Measurements from ENCODE around the gene SDF2L1. TPM values are rescaled to one million over a fixed set of nuclear protein-coding genes. Genes with fewer than 3 reads are reported as not detected.

Gene SDF2L1
- total and polyA plus RNA-seq, 2 of the 13 experiments (the other 11 are each of a cell fraction or from before 2014, with no cell fraction given), result 18.0 to 57.4 TPM

DNA sequence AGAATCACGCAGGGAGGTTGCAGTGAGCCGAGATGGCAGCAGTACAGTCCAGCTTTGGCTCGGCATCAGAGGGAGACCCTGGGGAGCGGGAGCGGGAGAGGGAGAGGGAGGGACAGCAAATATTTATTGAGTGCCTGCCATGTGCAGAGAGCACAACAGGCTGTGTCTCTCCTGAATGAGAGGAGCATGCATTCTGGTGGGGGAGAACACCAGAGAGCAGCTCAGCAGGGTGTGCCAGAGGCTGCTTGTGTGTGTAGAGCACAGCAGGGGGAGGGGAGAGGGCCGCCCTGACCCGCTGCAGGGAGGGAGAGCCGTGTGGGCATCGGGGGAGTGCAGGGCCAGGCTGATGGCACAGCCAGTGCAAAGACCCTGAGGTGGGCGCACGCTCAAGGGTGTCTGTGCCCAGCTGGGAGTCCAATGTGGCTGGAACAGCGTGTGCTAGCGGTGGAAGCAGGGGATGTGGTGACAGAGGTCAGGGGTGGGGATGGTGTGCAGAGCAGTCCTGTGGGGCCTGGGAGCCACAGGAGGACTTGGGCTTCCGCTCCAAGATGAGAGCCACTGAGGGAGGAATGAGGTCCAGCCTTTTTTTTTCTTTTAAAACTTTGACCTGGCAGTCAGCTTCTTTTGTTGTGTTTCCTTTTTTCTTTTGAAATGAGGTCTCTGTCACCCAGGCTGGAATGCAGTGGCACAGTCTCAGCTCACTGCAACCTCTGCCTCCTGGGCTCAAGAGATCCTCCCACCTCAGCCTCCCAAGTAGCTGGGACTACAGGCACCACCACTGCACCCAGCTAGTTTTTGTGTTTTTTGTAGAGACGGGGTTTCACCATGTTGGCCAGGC is 35.7 kb downstream of the SDF2L1 start (continued):
- 0 out of 2 replicates have a peak, but pooled peaks have one; percentile 10 for TF ChIP-seq MTERF4 (CRISPR knock-in tag; IDR thresholded peaks at IDR 0.05)
- TF ChIP-seq, protein P1, sequence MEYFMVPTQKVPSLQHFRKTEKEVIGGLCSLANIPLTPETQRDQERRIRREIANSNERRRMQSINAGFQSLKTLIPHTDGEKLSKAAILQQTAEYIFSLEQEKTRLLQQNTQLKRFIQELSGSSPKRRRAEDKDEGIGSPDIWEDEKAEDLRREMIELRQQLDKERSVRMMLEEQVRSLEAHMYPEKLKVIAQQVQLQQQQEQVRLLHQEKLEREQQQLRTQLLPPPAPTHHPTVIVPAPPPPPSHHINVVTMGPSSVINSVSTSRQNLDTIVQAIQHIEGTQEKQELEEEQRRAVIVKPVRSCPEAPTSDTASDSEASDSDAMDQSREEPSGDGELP (IDR thresholded peaks at IDR 0.05; ENCODE audit: borderline replicate concordance, low read depth), result peak; percentile 55; the same call in 1 of the 2 replicates
- TF ChIP-seq ZNF382 (CRISPR knock-in tag; IDR thresholded peaks at IDR 0.05; ENCODE audit: borderline replicate concordance), result no peak
- no peak for TF ChIP-seq GZF1 (CRISPR knock-in tag; IDR thresholded peaks at IDR 0.05)
- no peak for TF ChIP-seq TOE1 (CRISPR knock-in tag; IDR thresholded peaks at IDR 0.05)
- TF ChIP-seq ZFP82 (CRISPR knock-in tag; IDR thresholded peaks at IDR 0.05; ENCODE audit: borderline replicate concordance), result no peak
- TF ChIP-seq FOXA1 (IDR thresholded peaks at IDR 0.05), result no peak
- TF ChIP-seq FOXA1 (CRISPR knock-in tag; IDR thresholded peaks at IDR 0.05), result peak; percentile 84
- no peak for TF ChIP-seq STAT5B (CRISPR knock-in tag; IDR thresholded peaks at IDR 0.05)
- TF ChIP-seq, protein P2, sequence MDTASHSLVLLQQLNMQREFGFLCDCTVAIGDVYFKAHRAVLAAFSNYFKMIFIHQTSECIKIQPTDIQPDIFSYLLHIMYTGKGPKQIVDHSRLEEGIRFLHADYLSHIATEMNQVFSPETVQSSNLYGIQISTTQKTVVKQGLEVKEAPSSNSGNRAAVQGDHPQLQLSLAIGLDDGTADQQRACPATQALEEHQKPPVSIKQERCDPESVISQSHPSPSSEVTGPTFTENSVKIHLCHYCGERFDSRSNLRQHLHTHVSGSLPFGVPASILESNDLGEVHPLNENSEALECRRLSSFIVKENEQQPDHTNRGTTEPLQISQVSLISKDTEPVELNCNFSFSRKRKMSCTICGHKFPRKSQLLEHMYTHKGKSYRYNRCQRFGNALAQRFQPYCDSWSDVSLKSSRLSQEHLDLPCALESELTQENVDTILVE (CRISPR knock-in tag; IDR thresholded peaks at IDR 0.05), result no peak
- peak; percentile 65; the same call in 1 of the 2 replicates for TF ChIP-seq SKIL (CRISPR knock-in tag; IDR thresholded peaks at IDR 0.05; ENCODE audit: borderline replicate concordance)
- no peak for TF ChIP-seq SMYD3 (CRISPR knock-in tag; IDR thresholded peaks at IDR 0.05)
- TF ChIP-seq, protein P3, sequence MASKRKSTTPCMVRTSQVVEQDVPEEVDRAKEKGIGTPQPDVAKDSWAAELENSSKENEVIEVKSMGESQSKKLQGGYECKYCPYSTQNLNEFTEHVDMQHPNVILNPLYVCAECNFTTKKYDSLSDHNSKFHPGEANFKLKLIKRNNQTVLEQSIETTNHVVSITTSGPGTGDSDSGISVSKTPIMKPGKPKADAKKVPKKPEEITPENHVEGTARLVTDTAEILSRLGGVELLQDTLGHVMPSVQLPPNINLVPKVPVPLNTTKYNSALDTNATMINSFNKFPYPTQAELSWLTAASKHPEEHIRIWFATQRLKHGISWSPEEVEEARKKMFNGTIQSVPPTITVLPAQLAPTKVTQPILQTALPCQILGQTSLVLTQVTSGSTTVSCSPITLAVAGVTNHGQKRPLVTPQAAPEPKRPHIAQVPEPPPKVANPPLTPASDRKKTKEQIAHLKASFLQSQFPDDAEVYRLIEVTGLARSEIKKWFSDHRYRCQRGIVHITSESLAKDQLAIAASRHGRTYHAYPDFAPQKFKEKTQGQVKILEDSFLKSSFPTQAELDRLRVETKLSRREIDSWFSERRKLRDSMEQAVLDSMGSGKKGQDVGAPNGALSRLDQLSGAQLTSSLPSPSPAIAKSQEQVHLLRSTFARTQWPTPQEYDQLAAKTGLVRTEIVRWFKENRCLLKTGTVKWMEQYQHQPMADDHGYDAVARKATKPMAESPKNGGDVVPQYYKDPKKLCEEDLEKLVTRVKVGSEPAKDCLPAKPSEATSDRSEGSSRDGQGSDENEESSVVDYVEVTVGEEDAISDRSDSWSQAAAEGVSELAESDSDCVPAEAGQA (IDR thresholded peaks at IDR 0.05; ENCODE audit: low read depth), result no peak
- TF ChIP-seq, protein P3 (CRISPR knock-in tag; IDR thresholded peaks at IDR 0.05; ENCODE audit: borderline replicate concordance), result no peak
- TF ChIP-seq MBD4 (IDR thresholded peaks at IDR 0.05; ENCODE audit: borderline replicate concordance, low read length), result no peak
- TF ChIP-seq TRIM24 (CRISPR knock-in tag; IDR thresholded peaks at IDR 0.05), result no peak
- no peak for TF ChIP-seq ZNF557 (CRISPR knock-in tag; IDR thresholded peaks at IDR 0.05)
